Uterus (tissue), 4 donors: ENCODE results near the gene IQGAP1. TPM values are rescaled to one million over a fixed set of nuclear protein-coding genes. Genes with fewer than 3 reads are reported as not detected.
"Not testable (repeated sequence)": the region's sequence is repeated elsewhere in the genome, so short reads cannot be mapped to it uniquely, and the experiment has no call there.

ENCODE experiments used
- DNase-seq, 2 donors: peaks; one replicate each; pipeline ENCODE4 v3.0.0-alpha.2; 2019 to 2020
- H3K27ac ChIP-seq, 2 donors: fragments of 200-600 bp; sonication (generic); 1 replicate in 1 of 2; 2 replicates in 1 of 2; pipeline ENCODE4 v1.5.1; 2016 to 2018
- H3K27me3 ChIP-seq, 2 donors: fragments of 200-600 bp; sonication (generic); one replicate each; pipeline ENCODE4 v1.5.1; 2018 to 2019; ENCODE audit warnings: control low read depth in 1 of 2
- H3K36me3 ChIP-seq, 2 donors: fragments of 200-600 bp; sonication (generic); one replicate each; pipeline ENCODE4 v1.5.1; 2019; ENCODE audit warnings: control low read depth in 1 of 2
- H3K4me1 ChIP-seq, 2 donors: fragments of 200-600 bp; sonication (generic); one replicate each; pipeline ENCODE4 v1.5.1; 2018 to 2019; ENCODE audit warnings: control low read depth in 1 of 2
- H3K4me3 ChIP-seq, 2 donors: fragments of 200-600 bp; sonication (generic); 1 replicate in 1 of 2; 2 replicates in 1 of 2; pipeline ENCODE4 v1.5.1; 2018 to 2019; ENCODE audit warnings: mild to moderate bottlenecking in 1 of 2
- H3K9me3 ChIP-seq, 2 donors: fragments of 200-600 bp; sonication (generic); one replicate each; pipeline ENCODE4 v1.5.1; 2019; ENCODE audit warnings: control low read depth in 1 of 2
- POLR2A ChIP-seq, 2 donors: fragments of 450-650 bp; IDR thresholded peaks; one replicate each; pipeline ENCODE4 v1.6.1; 2016; ENCODE audit warnings: antibody characterized with exemption in 2 of 2, mild to moderate bottlenecking in 1 of 2, moderate library complexity in 1 of 2
- intact Hi-C: fragments of 100-400 bp; cut with DNase I; formaldehyde crosslinking; loops from one replicate; pipeline ENCODE4 v1.15.1; 2023; ENCODE audit warnings: low total_unique reads
- total RNA-seq, 4 donors: library from RNA; depleted of rRNA in 3 of 4; stranded (reverse); fragments of >200 nt in 3 of 4; gene quantifications; one replicate each; pipeline versions ENCODE4 v1.1.0 to v1.2.4, GENCODE V29; 2014 to 2023
- TF ChIP-seq, protein P1 (sequence below), 4 experiments: fragments of 200-600 bp in 2 of 4; fragments of 450-650 bp in 2 of 4; sonication (generic) in 2 of 4; IDR thresholded peaks; one replicate each; pipeline ENCODE4 v1.5.1; 2016 to 2019; ENCODE audit warnings: antibody characterized with exemption in 4 of 4, mild to moderate bottlenecking in 2 of 4, moderate library complexity in 1 of 4
- donor health status: DM: yes; HTN: yes; CAD: no.

Gene IQGAP1
- total RNA-seq, 4 donors from 2014 or later, result 195 to 777 (median 290) TPM

DNA sequence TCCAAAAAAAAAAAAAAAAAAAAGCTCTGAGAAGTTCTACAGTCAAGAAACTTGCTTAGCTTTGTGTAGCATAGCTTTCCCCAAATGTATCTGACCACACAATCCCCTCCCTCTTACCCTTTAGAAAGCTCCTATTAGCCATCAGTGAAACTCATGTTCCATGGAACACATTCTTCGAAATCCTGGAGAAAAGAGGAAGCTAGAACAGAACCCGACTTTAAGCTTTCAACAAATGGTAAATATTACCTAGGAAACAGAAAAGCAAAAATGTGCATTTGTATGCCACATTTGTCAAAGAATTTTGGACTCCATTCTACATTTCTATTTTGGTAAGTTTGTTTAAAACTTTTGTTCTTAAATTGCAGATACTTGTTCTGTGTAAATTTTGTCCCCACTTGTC is 124.2 kb downstream of the IQGAP1 start:
- intact Hi-C loops, result no loop called here
- Histone ChIP-seq H3K4me3 (no peak overlapping the region), H3K36me3 (no peaks in the 10 kb centered on the region), H3K4me1 (no peaks in the 10 kb centered on the region), H3K9me3 (no peaks in the 10 kb centered on the region), H3K27me3 (no peaks in the 10 kb centered on the region), H3K27ac (no peak overlapping the region)
- no peak for DNase-seq
- TF ChIP-seq, protein P1, sequence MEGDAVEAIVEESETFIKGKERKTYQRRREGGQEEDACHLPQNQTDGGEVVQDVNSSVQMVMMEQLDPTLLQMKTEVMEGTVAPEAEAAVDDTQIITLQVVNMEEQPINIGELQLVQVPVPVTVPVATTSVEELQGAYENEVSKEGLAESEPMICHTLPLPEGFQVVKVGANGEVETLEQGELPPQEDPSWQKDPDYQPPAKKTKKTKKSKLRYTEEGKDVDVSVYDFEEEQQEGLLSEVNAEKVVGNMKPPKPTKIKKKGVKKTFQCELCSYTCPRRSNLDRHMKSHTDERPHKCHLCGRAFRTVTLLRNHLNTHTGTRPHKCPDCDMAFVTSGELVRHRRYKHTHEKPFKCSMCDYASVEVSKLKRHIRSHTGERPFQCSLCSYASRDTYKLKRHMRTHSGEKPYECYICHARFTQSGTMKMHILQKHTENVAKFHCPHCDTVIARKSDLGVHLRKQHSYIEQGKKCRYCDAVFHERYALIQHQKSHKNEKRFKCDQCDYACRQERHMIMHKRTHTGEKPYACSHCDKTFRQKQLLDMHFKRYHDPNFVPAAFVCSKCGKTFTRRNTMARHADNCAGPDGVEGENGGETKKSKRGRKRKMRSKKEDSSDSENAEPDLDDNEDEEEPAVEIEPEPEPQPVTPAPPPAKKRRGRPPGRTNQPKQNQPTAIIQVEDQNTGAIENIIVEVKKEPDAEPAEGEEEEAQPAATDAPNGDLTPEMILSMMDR (IDR thresholded peaks at IDR 0.05), result no peak
- TF ChIP-seq POLR2A (IDR thresholded peaks at IDR 0.05), result no peak

DNA sequence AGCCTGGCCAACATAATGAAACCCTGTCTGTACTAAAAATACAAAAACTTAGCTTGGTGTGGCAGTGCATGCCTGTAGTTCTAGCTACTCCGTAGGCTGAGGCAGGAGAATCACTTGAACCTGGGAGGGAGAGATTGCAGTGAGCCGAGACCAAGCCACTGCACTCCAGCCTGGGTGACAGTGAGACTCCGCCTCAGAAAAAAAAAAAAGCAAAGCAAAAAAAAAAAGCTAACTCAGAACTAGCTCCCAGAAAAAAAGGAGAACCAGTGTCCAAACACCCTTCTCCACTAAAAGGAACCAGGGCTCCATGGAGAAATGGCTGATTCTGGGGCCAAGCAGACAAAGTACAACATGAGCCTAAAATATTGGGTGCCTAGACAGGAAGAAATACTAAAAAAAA is 124.9 kb downstream of the IQGAP1 start:
- no peak for DNase-seq
- Histone ChIP-seq H3K27me3 (no peaks in the 10 kb centered on the region), H3K9me3 (no peaks in the 10 kb centered on the region), H3K4me3 (no peak overlapping the region), H3K4me1 (no peaks in the 10 kb centered on the region), H3K27ac (no peak overlapping the region), H3K36me3 (no peaks in the 10 kb centered on the region)
- intact Hi-C loops, result no loop called here
- TF ChIP-seq, protein P1 (IDR thresholded peaks at IDR 0.05), result no peak
- TF ChIP-seq POLR2A (IDR thresholded peaks at IDR 0.05), result no peak

DNA sequence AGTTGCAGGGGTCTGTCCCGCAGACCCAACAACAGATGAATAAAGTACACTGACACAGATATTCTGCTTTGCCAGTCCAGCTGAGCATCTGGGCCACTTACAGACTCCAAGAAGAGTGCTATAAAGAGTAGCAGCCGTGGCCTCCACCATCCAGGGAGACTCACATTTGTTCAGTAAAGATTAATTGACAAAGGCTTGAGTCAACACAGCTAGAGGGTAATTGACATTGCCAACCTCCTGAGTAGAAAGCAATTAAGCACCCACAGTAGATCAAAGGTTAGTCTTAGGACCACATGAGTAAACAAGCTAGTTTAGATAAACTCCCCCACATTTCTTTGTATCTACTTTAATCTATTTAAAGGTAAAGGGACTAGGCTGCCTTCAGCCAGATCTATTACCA is 125.4 kb downstream of the IQGAP1 start:
- no peaks in the 10 kb centered on the region for H3K4me1 ChIP-seq
- no peaks in the 10 kb centered on the region for H3K9me3 ChIP-seq
- no peaks in the 10 kb centered on the region for H3K36me3 ChIP-seq
- H3K27ac ChIP-seq, result no peak overlapping the region
- DNase-seq, result no peak
- H3K4me3 ChIP-seq, result no peak overlapping the region
- no peak for TF ChIP-seq POLR2A (IDR thresholded peaks at IDR 0.05)
- TF ChIP-seq, protein P1 (IDR thresholded peaks at IDR 0.05), result no peak
- H3K27me3 ChIP-seq, result no peaks in the 10 kb centered on the region
- intact Hi-C loops, result no loop called here

DNA sequence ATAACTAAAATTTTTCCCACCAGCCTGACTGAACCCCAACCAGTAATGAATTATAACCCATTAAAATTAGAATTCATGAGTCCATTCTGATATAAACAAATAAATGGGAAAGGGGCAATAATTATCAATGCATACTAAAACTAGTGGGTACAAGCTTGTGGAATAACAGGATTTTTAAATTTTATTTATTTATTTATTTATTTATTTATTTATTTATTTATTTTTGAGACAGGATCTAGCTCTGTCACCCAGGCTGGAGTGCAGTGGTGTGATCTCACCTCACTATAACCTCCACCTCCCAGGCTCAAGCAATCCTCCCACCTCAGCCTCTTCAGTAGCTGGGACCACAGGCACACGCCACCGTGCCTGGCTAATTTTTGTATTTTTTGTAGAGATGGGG is 125.9 kb downstream of the IQGAP1 start:
- H3K9me3 ChIP-seq, H3K27me3 ChIP-seq, H3K27ac ChIP-seq, H3K4me3 ChIP-seq, H3K4me1 ChIP-seq, DNase-seq, H3K36me3 ChIP-seq, intact Hi-C loops: not testable (repeated sequence)

DNA sequence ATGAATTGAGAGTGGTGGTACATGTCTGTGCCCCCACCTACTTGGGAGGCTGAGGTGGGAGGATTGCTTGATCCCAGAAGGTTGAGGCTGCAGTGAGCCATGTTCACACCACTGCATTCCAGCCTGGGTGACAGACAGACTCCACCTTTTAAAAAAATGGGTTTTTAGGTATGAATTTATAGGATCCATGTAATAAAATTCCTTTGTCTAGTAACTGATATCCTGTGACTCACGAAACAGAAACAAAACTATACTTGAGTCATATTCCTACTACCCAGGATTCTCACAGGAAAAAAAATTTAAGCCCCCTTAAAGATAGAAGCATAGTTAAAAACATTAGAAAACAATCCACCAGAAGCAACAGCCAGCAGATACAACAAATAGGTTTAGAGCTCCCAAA is 131.6 kb downstream of the IQGAP1 start:
- intact Hi-C loops, result no loop called here

More for the DNA sequence above, 131.6 kb downstream of the IQGAP1 start:
- H3K9me3 ChIP-seq, result no peaks in the 10 kb centered on the region
- DNase-seq, result no peak
- TF ChIP-seq, protein P1 (IDR thresholded peaks at IDR 0.05), result no peak
- no peak for TF ChIP-seq POLR2A (IDR thresholded peaks at IDR 0.05)
- H3K27ac ChIP-seq, result no peak overlapping the region
- H3K4me3 ChIP-seq, result no peak overlapping the region
- H3K27me3 ChIP-seq, result no peaks in the 10 kb centered on the region
- no peaks in the 10 kb centered on the region for H3K4me1 ChIP-seq
- H3K36me3 ChIP-seq, result no peaks in the 10 kb centered on the region
